GM11168 (cell line): ENCODE measurements around the gene LRP5.

ENCODE experiments used
- in situ Hi-C: fragments of 300-500 bp; cut with MboI; formaldehyde crosslinking; loops from one replicate; pipeline ENCODE4 v1.12.0; 2022; ENCODE audit warnings: low sequenced_read_pairs; ENCODE audit not compliant: unreplicated experiment

Gene LRP5

GRCh38 chr11:68326334-68327215 lies 14.2 kb downstream of the LRP5 start:
- in situ Hi-C loops: no loop called here

DNA sequence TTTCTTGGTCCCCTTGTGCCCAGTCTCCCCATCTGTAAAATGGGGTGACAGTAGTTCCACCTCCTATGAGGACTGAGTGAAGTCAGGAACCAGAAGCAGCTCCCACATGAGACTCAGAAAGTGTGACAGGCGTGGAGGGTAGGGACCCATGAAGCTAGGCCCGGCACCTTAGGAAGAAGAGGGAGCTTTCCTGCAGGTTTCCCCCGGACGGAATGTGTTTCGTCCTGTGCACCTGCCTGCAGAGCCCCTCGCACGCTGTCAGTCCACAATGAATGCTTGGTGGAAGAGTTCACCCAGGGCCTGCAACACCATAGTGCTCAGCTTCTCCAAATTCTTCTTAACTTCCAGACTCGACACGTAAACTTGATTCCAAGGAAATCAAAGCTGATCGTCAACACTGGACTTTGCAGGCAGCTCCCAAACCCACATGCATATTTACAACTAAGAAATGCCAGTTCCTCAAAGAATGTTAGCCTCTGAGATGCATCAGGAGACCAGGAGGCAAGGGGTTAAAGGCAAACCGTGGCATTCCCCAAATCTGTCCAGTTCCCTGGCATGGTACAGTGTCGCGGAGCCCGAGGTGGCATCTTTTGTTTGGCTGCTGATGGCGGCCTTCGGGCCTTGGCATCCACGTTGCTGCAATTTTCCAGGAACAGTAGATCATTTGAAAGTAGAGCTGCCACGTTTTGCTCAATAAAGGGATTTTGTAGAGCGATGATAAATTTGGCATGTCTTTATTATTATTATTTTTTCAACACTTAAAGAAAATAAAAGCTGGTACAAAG lies 15.4 kb downstream of the LRP5 start:
- in situ Hi-C loops: no loop called here

DNA sequence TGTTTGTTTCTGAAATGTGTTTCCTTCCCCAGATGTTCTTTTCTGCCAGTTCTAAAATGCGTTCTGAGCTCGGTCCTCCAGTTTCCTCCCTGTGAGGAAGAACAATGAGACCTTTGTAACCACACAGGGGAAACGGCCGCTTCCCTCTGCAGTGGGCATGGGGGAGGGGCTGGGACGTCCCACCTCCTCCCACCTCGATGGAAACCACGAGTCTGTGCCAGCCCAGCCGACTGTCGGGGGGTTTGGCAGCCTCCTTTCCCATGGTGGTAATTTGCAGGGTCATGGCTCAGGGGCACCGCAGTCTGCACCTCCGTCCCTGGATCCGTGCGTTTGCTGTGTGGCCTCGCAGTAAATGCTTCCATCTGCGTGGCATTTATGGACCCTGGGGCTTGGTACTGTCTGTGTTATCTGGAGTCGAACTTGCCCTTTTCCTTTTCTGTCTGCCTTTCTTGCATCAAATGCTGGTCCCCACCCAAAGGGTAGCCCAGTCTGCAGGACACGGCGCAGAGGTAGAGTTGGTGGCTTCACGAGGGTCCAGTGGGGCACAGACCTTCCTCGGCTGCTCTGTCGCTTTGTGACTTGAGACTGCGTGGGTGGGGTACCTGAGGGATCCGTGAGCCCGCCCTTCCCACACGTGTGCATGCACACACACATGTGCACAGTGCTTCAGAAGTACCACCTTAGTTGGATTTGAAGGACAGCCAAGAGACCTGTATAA lies 16.1 kb downstream of the LRP5 start:
- in situ Hi-C loops: no loop called here

DNA sequence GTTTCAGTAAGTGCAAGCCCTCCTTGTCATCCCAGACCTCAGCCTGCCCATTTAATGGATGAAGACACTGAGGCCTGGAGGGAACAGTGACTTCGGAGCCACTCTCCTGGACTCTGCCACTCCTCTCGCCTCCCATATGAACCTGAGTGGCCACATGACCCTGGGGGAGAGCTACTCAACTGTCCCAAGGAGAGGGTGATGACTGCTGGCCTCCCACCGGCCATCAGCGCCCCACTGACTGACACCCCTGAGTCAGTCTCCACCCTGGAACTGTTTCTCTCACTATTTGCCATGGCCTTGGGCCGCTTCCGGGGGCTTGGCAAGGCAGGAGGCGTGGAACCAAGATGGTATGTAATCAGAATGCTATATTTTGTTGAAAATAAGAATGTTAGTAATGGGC lies 17.1 kb downstream of the LRP5 start:
- in situ Hi-C loops: no loop called here

GRCh38 chr11:68329978-68330699 lies 17.7 kb downstream of the LRP5 start:
- in situ Hi-C loops: no loop called here

GRCh38 chr11:68330700-68331337 lies 18.4 kb downstream of the LRP5 start:
- in situ Hi-C loops: no loop called here

DNA sequence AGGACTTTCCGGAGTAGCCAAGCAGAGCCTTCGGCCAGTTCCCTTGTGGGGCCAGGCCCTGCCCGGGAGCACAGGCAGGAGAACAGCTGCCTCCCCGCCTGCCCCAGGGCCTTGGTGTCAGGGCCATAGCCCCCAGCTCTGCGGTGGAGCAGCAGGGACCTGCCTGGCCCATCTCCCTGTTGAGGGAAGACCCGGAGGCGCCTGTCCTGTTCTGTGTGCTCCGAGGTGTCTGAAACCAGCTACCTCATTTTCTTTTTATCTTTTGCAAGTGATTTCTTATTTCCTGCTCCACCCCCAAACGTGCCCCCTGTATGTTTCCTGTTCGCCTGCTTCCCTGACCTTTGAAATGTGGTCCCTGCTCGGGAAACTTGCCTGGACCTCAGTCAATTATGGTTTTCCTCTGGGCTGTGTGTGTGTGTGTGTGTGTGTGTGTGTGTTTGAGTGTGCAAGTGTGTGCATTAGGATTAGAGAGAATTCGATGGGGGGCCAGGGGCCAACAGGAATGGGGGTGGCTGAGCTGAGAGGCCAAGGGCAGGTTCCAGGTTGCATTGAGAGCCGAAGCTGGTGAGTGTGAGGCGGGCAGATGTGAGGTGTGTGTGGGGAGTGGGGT lies 19.1 kb downstream of the LRP5 start:
- in situ Hi-C loops: no loop called here

- in situ Hi-C loops: no loop called here
Measured at GRCh38 chr11:68332186-68332585, 19.8 kb downstream of the LRP5 start.

- in situ Hi-C loops: no loop called here
Measured at GRCh38 chr11:68333173-68333572, 20.8 kb downstream of the LRP5 start.

DNA sequence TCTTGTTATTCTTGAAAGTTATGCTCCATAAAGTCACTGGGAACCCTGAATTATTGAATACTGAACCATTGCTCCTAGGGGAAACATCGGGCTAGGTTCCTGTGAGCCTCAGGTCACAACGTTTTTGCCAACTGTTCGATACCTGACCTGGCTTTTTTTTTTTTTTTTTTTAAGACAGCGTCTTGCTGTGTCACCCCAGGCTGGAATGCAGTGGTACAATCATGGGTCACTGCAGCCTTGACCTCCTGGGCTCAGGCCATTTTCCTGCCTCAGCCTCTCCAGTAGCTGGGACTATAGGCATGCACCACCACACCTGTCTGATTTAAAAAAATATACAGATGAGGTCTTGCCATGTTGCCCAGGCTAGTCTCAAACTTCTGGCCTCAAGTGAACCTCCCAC lies 22.5 kb downstream of the LRP5 start:
- in situ Hi-C loops: no loop called here

DNA sequence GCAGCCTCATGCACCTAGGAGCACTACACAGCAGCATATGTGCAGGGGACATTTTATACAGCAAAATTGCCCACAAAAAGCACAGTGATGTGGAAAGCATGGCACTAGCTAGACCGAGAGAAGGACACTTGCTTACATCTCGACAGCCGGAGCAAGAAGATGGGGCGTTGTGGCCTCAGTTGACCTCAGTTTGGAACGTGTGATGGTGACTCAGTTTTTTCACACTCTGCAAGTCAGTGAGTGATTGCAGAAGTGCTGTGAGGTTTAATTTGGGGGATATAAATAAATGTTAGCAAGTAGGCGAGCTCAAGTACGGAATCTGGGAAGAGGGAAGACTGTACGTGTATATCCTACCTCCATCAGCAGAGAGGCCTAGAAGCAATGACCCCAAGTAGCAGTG lies 23.3 kb downstream of the LRP5 start:
- in situ Hi-C loops: no loop called here

DNA sequence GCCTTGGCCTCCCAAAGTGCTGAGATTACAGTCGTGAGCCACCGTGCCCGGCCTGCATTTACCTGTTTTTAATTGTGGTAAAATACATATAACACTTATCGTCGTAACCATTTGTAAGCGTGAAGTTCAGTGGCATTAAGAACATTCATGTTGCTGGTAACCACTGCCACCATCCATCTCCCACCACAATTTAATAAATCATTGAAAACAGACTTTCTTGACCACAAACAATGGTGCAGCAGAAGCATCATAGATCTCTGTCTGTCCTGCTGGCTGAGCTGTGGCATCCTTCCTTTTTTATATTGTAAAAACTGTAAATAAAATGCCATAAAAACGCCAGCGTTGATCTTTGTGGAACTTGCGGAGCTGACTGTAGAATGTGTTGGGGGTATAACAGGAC lies 24.3 kb downstream of the LRP5 start:
- in situ Hi-C loops: no loop called here

DNA sequence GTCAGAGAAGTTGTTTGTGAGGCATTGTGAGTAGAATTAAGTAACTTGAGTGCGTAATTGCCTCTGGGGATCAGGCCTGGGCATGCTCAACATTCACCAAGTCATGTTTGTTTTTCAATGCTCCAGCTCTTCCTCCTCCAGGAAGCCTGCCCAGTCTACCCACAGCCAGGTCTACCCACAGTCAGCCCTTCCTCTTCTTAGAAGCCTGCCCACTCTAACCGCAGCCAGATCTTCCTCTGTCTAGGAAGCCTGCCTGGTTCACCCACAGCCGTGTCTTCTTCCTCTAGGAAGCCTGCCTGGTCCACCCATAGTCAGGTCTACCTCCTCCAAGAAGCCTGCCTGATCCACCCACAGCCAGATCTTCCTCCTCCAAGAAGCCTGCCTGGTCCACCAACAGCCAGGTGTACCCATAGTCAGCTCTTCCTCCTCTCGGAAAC lies 25.0 kb downstream of the LRP5 start:
- in situ Hi-C loops: no loop called here

- in situ Hi-C loops: no loop called here
Measured at GRCh38 chr11:68338051-68338780, 25.8 kb downstream of the LRP5 start.

GRCh38 chr11:68340003-68340767 lies 27.8 kb downstream of the LRP5 start:
- in situ Hi-C loops: no loop called here

GRCh38 chr11:68340784-68341556 lies 28.6 kb downstream of the LRP5 start:
- in situ Hi-C loops: no loop called here
